ENCODE measurements around the gene HECTD4. TPM values are rescaled to one million over a fixed set of nuclear protein-coding genes. Genes with fewer than 3 reads are reported as not detected.

Gene HECTD4
- total RNA-seq, 1 experiment from 2014 or later: 31.2 TPM

DNA sequence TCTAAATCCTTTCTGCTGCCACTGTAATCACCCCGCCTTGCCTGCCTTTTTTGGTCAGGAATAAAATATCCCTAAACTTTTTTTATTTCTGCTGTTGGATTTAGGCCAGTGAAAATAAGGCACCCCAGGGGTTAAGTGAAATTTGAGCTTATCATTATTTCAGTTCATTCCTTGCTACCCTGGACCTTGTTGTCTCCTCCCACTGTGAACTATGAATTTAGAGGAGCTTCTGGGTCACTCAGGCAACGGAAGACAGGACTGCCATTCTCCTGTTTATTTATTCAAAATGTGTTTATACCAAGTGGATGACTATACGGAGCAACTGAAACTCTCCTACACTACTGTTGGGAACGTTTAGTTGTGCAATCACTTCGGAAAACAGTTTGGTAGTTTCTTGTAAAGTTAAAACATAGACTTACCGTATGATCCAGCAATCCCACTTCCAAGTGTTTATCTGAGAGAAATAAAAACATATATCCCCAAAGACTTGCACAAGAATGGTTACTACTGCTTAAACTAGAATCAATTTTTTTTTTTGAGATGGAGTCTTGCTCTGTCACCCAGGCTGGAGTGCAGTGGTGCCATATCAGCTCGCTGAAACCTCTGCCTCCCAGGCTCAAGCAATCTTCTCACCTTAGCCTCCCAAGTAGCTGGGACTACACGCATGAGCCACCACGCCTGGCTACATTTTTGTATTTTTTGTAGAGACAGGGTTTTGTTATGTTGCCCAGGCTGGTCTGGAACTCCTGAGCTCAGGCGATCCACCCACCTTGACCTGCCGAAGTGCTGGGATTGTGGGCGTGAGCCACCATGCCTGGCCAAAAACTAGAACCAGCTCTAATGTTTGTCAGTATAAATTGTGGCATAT lies 259.2 kb downstream of the HECTD4 start:
- no peaks in the 10 kb centered on the region for H3K9me2 ChIP-seq (ENCODE audit: insufficient read depth)
- H3K27ac ChIP-seq (ENCODE audit: low read depth, low read length): peak overlapping the region; percentile 31; the same call in 1 of the 2 replicates
- ChIA-PET CTCF (interaction anchor here (0.5 to 1.2 kb wide), 2 partner anchors 288 to 870 kb away, joined by 3 to 5 read pairs; no protein-coding TSS in a partner anchor), RAD21 (ENCODE audit: low non-redundant PET in 1 of 2, low total read pairs in 2 of 2, uncharacterized antibody in 2 of 2, unreplicated experiment in 2 of 2) (interaction anchor here in 1 of 2 experiments (0.9 kb wide), 1 partner anchor 13 kb away, joined by 3 read pairs; no protein-coding TSS in a partner anchor), POLR2A (interaction anchor here (1.2 to 2.7 kb wide), 3 partner anchors 9 to 14 kb away, joined by 6 to 11 read pairs (median 6); partner anchors contain the start of gene NAA25)
- BruUV-seq (replicated peaks): no TSS peak
- no peak overlapping the region for H3K9ac ChIP-seq (ENCODE audit: low read length)
- no peaks in the 10 kb centered on the region for H4K20me1 ChIP-seq (ENCODE audit: insufficient read depth)
- no peak; the same call in 1 of the 2 replicates for ATAC-seq
- H3K79me2 ChIP-seq (ENCODE audit: insufficient read depth, low read length): peaks cover 4% of the 10 kb centered on the region; the same call in 1 of the 2 replicates
- peaks cover 33 to 62% of the 10 kb centered on the region in 2 experiments for H3K4me1 ChIP-seq (ENCODE audit: control insufficient read depth in 1 of 2, insufficient read depth in 2 of 2, low read length in 2 of 2)
- peak overlapping the region; percentile 99 for H2AFZ ChIP-seq (ENCODE audit: low read depth, low read length, poor library complexity, severe bottlenecking)
- no peaks in the 10 kb centered on the region for H3K27me3 ChIP-seq (ENCODE audit: insufficient read depth, low read length)
- peak overlapping the region in 1 of 2 experiments; percentile 5; a peak in 1 of 4 replicates for H3K4me3 ChIP-seq (replicated peaks in 1 of 2; ENCODE audit: low read depth in 1 of 2, low read length in 2 of 2)
- H3K9me3 ChIP-seq (ENCODE audit: control insufficient read depth in 1 of 2, insufficient read depth in 1 of 2, low read depth in 1 of 2, low read length in 2 of 2): no peaks in the 10 kb centered on the region
- TF ChIP-seq JUND (IDR thresholded peaks at IDR 0.05) (no peak), SRF (IDR thresholded peaks at IDR 0.05; ENCODE audit: low read depth) (no peak; the same call in 1 of the 2 replicates), YY1 (IDR thresholded peaks at IDR 0.05; ENCODE audit: extremely low read depth, insufficient replicate concordance, low read depth, low read length) (no peak), SP1 (IDR thresholded peaks at IDR 0.05; ENCODE audit: low read depth) (peak; percentile 17; the same call in 1 of the 2 replicates)
- no peaks in the 10 kb centered on the region for H3K36me3 ChIP-seq (ENCODE audit: control insufficient read depth in 1 of 2, insufficient read depth in 2 of 2, low read length in 2 of 2)
- intact Hi-C loops (cut with micrococcal nuclease): no loop called here
- peak overlapping the region; percentile 63 for H3K4me2 ChIP-seq (ENCODE audit: low read length)
- DNase-seq (ENCODE audit: low read depth, low spot score): no peak

DNA sequence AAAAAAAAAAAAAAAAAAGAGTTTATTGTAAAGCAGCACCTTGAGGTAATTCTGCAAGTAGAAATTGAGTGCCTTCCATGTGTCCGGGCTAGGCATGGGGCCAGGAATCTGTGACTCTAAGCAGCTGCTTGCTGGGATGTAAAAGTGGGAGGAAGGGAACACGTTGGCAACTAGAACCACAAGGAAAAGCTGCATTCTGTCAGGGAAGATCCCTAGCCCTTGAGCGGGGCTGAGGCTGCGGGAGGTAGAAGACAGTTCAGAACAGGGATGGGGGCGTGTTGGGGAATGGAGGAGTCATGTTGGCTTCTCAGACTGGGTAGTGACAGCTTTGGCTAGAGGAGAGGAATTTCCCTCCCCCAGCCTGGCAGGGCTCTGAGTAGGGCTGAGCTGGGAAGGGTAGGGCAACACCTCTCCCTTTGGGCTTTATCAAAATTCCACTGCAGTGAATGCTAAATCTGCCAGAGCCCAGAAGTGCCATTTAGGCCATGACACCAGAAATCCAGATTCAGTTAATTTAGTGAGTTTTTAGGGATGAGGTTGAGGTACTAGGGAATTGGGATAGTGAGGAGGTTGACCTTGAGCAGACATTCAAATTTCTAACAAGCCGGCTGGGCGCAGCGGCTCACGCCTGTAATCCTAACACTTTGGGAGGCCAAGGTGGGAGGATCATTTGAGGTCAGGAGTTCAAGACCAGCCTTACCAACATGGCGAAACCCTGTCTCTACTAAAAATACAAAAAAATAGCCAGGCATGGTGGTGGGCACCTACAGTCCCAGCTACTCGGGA lies 260.3 kb downstream of the HECTD4 start:
- Histone ChIP-seq H4K20me1 (ENCODE audit: insufficient read depth) (no peaks in the 10 kb centered on the region), H3K27me3 (ENCODE audit: insufficient read depth, low read length) (no peaks in the 10 kb centered on the region), H3K36me3 (ENCODE audit: control insufficient read depth in 1 of 2, insufficient read depth in 2 of 2, low read length in 2 of 2) (no peaks in the 10 kb centered on the region), H3K9me2 (ENCODE audit: insufficient read depth) (no peaks in the 10 kb centered on the region), H3K9me3 (ENCODE audit: control insufficient read depth in 1 of 2, insufficient read depth in 1 of 2, low read depth in 1 of 2, low read length in 2 of 2) (no peaks in the 10 kb centered on the region), H3K4me3 (replicated peaks in 1 of 2; ENCODE audit: low read depth in 1 of 2, low read length in 2 of 2) (no peak overlapping the region), H3K27ac (ENCODE audit: low read depth, low read length) (peak overlapping the region; percentile 29), H3K4me2 (ENCODE audit: low read length) (peak overlapping the region; percentile 49), H2AFZ (ENCODE audit: low read depth, low read length, poor library complexity, severe bottlenecking) (no peak overlapping the region), H3K4me1 (ENCODE audit: control insufficient read depth in 1 of 2, insufficient read depth in 2 of 2, low read length in 2 of 2) (peaks cover 36 to 67% of the 10 kb centered on the region in 2 experiments), H3K9ac (ENCODE audit: low read length) (no peak overlapping the region), H3K79me2 (ENCODE audit: insufficient read depth, low read length) (no peaks in the 10 kb centered on the region; the same call in 1 of the 2 replicates)
- peak; percentile 3; the same call in 1 of the 2 replicates for TF ChIP-seq SRF (IDR thresholded peaks at IDR 0.05; ENCODE audit: low read depth)
- no peak for TF ChIP-seq ELF1 (IDR thresholded peaks at IDR 0.05; ENCODE audit: borderline replicate concordance, low read depth)
- DNase-seq (ENCODE audit: low read depth, low spot score) (peak; percentile 26), ATAC-seq (no peak)
- intact Hi-C loops (cut with micrococcal nuclease): no loop called here
- ChIA-PET POLR2A (interaction anchor here (1.2 to 2.7 kb wide), 2 partner anchors 10 to 13 kb away, joined by 6 to 11 read pairs; partner anchors contain the start of gene NAA25), CTCF (interaction anchor here (1.0 kb wide), 1 partner anchor 10 kb away, joined by 3 read pairs; no protein-coding TSS in a partner anchor), RAD21 (ENCODE audit: low non-redundant PET in 1 of 2, low total read pairs in 2 of 2, uncharacterized antibody in 2 of 2, unreplicated experiment in 2 of 2) (interaction anchor here (0.6 to 0.9 kb wide), 3 partner anchors 12 to 68 kb away, joined by 3 to 6 read pairs (median 3); no protein-coding TSS in a partner anchor)
- BruUV-seq (replicated peaks): no TSS peak
